ENCODE measurements around the gene ASNSD1.

DNA sequence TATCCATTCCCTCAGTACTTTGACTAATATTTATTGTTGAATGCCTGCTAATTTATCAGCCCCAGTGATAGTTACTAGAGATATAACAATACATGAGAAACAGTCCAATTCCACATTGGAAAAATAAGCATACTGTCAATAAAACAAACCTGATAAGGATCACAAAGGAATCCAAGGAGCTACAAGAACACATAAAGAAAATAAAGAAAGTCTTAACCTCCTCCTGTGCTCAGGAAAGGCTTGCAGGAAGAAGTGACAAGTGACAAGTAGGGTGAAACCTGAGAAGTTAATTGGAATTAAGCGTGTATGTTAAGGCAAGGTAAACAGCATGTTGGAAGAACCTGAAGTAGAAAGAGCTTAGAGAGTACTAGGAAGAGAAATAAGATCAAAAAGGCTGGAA is 20.3 kb upstream of the ASNSD1 start:
- TF ChIP-seq, protein P1, sequence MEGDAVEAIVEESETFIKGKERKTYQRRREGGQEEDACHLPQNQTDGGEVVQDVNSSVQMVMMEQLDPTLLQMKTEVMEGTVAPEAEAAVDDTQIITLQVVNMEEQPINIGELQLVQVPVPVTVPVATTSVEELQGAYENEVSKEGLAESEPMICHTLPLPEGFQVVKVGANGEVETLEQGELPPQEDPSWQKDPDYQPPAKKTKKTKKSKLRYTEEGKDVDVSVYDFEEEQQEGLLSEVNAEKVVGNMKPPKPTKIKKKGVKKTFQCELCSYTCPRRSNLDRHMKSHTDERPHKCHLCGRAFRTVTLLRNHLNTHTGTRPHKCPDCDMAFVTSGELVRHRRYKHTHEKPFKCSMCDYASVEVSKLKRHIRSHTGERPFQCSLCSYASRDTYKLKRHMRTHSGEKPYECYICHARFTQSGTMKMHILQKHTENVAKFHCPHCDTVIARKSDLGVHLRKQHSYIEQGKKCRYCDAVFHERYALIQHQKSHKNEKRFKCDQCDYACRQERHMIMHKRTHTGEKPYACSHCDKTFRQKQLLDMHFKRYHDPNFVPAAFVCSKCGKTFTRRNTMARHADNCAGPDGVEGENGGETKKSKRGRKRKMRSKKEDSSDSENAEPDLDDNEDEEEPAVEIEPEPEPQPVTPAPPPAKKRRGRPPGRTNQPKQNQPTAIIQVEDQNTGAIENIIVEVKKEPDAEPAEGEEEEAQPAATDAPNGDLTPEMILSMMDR (IDR thresholded peaks at IDR 0.05) = no peak
- no peak for TF ChIP-seq EZH2 (IDR thresholded peaks at IDR 0.05; ENCODE audit: borderline replicate concordance, insufficient read depth, low read depth, low read length, poor library complexity, severe bottlenecking)

Measured in B cell (primary cell).